GM18873 (cell line): ENCODE measurements around the gene GFOD1.
"Not testable (repeated sequence)": the region's sequence is repeated elsewhere in the genome, so short reads cannot be mapped to it uniquely, and the experiment has no call there.

Source experiments
- ATAC-seq: cut with Tn5 transposase; IDR thresholded peaks from one replicate; pipeline ENCODE4 v1.9.1; 2021; ENCODE audit warnings: mild to moderate bottlenecking, moderate library complexity, moderate number of reproducible peaks; ENCODE audit not compliant: unreplicated experiment, low FRiP score

GFOD1 gene

GRCh38 chr6:13468839-13469238 lies 18.6 kb downstream of the GFOD1 start:
- no peak for ATAC-seq

DNA sequence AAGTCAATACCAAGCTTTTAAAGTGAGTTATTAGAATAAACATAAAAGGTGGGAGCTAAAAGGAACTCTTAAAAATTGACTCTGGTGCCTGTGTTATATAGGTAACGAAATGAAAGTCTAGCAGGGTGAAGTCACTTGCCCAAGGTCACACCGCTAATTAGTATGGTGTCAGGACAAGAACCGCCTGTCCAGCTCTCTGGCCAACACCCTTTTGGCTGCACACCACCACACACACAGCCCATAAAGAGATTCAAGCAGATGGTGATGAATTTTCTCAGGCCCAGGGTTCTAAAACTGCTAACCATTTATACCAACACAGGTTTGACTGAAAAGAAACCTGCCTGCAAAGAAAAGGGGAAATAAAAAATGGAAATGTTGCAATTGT lies 20.2 kb downstream of the GFOD1 start:
- ATAC-seq, result no peak

DNA sequence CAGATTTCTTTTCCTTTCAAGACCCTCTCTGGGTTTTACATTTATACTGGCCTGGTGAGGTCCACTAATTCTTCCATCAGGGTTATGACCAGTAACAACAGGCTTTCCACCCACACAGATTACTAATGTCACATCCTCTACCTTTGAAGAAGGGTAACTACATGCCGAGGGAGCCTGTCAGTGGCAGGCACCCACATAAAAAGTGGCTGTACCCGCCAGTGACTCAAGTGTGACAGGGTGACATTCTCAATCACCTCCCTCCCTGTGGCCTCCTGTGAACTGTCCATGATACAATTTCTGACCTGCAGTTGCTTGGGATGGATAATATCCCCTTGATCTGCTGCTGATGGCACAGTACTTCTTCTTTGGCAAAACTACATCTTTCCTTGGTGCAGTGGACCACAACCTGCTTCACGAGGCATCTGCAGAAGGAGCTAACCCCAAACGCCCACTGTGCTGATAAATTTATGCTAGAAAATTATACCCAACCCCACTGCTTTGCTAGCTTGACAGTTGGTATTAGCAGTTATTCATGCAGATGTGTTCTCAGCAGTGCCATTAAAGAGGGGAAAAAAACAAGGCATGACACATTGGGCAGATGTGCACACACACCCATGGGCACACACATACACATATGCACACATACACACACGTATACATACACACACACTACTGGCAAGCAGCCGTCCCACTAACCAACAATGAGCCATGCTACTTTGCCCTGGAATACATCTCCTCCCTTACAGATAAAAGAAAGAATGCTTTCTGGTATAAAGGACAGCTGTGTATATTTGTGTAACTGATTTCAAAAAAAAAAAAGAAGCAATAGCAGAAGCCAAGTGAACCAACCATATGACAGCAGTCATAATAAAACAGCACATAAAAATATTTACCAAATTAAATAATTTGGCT lies 20.8 kb downstream of the GFOD1 start:
- ATAC-seq, result no peak

- no peak for ATAC-seq
These were observed 21.7 kb downstream of the GFOD1 start for GRCh38 chr6:13465734-13466133.

- ATAC-seq, result no peak
These were observed 23.5 kb downstream of the GFOD1 start for GRCh38 chr6:13463941-13464340.

DNA sequence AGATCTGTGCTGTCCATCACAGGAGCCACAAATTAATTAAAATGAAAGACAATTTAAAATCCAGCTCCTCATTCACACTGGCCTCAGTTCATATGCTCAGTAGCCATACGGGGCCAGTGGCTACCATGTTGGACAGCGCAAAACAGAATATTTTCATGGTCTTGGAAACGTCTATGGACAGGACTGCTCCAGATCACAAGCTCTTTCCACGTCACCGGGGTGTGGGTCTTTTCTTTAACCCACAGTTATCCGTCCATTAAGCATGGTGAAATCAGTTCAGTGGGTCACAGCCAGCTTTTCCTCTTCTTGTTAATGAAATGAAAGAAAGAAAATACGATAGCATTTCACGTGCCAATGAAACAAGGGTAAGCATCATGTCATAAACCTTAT lies 24.1 kb downstream of the GFOD1 start:
- ATAC-seq, result no peak

DNA sequence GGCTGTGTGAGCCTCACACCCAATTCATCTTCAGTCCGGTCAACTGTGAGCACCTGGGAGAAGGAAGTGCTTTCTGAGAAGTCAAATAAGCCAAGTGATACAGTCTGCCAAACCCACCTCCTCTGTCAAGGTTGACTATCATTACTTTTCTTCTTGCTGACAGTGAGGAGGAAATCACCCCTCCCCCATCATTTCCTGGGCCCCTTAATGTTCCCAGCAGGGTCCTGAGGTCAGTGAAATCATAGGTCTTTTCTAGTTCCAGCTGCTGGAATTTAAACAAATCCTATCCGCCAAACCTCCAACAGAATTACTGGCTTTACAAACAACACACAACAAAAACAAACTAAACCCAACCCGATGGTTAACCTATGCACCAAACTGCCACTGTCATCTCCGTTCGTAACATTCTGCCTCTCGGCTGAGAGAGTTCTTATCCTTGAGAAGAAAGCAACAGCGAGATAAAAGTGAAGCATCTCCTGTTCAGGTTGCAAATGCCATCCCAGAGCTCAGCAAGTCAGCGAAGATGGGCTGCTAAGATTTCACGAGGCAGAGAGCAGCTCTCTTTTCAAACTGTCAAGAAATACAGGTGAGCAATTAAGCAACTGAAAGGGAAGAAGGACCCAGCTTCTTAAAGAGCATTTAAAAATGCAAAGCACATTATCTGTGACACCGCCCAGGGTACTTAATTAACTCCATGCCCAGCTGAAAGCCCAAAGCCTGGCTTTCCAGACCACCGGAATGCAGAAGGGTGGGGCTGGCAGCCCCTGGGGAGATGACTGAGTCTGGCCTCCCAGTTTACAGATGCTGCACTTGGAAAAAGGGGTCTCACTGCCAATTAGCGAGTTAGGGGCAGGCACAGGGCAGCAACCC lies 24.7 kb downstream of the GFOD1 start:
- no peak for ATAC-seq

DNA sequence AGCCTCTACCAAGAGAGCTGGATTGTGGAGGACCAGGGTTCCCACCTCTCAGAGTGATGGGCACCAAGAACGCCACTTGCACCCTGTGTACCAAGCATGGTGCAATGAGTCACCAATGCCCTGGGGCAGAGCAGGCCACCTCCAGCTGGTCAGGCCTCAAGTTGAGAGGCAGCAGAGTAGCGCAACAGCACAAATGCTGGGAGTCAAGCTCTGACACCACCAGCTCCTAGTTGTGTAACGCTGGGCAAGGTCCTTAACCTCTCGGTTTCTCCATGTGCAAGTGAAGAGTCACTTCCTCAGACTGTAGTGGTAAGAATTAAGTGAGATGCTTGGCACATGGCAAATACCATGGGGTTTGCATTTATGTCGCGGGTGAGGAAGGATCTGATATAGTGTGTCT lies 25.6 kb downstream of the GFOD1 start:
- no peak for ATAC-seq

GRCh38 chr6:13461307-13461706 lies 26.1 kb downstream of the GFOD1 start:
- ATAC-seq, result no peak

DNA sequence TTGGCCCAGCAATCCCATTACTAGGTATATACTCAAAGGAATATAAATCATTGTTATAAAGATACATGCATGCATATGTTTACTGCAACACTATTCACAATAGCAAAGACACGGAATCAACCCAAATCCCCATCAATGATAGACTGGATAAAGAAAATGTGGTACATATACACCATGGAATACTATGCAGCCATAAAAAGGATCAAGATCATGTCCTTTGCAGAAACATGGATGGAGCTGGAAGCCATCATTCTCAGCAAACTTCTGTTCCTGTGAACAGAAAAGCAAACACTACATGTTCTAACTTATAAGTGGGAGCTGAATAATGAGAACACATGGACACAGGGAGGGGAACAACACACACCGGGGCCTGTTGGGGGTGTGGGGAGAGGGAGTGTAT lies 27.1 kb downstream of the GFOD1 start:
- not testable (repeated sequence) for ATAC-seq

GRCh38 chr6:13457577-13457976 lies 29.8 kb downstream of the GFOD1 start:
- ATAC-seq, result no peak

GRCh38 chr6:13455552-13455966 lies 31.8 kb downstream of the GFOD1 start:
- no peak for ATAC-seq

DNA sequence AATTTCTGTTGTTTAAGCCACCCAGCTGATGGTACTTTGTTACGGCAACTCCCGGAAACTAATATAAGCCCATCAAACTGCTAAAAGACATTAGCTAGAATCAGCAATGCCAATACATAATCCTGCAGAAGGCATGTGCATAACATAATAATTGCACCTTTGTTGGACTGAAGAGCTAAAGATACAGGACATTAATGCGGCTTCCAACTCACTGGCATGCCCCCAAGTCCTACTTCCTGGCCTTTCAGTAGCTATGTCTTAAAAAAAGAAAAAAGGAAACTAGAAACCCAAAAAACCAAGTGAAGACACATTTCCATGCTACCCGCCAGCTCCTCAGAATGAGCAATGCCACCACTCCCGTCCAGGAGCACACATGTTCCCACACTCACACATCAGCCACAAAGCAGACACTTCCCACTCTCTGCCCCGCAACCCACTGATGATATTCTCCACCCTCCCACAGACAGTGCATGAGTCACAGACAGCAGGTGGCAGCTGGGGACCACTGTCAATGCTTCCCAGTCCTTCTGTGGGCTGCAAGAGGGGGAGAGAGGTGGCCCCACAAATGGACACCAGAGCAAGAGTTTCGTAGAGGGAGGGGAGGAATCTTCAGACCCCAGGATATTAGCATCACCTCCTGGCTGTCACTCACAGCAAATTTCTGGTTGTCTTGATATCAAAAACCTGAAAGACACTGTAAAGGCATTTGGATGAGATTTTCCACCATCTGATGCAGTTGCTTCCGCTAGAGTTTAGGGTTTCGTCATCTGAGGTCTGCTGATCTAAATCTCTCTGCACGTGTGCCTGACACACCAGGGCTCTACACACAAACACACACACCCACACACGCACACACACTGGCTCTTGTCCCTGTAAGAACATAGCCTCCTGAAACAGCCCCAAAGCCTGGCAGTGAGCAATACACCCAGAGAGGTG lies 32.8 kb downstream of the GFOD1 start:
- no peak for ATAC-seq

GRCh38 chr6:13453771-13454251 lies 33.6 kb downstream of the GFOD1 start:
- ATAC-seq, result no peak

DNA sequence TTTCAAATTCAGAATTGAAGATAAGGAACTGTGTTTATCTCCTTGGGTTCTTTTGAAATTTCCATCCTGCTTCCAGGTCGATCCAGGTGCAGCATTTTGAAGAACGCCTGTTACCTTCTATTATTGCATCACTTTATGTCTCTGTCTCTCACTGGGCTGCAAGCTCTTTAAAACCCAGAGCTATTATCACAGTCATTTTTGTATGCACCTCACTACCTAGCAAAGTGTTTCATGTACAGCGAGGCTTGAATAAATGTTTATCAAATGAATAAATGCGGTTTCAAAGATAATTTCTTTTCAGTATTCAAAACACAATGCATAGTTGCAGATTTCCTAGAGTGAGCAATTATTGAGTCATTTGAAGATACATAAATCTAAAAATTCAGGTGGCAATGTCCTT lies 34.2 kb downstream of the GFOD1 start:
- ATAC-seq, result no peak

- ATAC-seq, result no peak
These were observed 34.9 kb downstream of the GFOD1 start for GRCh38 chr6:13452346-13453117.

DNA sequence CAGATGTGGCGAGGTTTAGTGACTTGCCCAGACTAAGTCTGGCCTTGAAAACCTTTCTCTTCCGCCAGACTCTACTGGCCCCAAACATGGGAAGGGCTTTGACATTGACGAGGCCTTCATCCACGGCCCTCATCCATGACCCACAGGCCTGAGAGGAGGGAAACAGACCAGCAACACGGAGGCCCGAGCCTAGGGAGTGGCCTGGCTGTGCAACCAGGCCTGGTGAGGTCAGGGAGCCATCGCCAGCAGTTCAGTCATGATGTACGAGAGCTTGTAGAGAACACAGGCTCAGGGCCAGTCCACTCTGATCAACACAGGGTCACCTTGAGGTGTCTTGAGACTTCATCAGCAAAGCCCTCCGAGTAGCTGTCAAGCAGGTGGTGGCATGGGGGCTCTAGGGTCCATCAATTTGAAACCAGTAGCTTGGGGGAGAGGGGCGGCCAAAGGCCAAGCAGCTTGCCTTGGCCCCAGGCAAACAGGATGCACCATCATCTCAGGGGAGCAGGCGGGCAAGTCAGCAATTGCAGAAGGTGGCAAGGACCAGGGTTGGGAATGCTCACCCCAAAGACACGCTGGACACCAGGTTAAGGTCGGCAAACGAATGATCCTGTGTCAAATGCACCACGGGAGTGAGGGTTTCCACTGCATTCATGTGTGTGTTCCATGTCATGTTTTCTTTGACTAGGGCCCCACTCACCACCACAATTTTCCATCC lies 36.1 kb downstream of the GFOD1 start:
- no peak for ATAC-seq

DNA sequence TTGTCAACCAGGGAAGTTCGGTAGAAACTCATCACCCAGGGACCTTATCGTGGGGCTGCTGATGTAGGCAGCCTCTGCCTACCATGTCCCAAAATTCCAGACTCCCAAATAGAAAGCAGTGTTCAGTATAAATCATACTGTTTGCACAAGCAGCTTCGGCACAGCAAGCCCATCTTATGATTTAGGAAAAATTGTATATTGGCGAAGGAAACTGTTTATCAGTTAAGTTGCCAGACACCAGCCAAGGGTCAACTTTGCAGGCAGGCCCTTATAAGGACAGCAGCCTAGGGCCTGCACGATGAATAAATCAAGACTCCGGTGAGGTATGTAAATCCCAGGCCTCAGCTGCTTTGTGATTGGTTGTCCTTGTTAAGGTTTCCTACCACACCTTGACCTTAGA lies 36.8 kb downstream of the GFOD1 start:
- no peak for ATAC-seq
